ENCODE results near the gene ALG12.
"Not testable (repeated sequence)": the region's sequence is repeated elsewhere in the genome, so short reads cannot be mapped to it uniquely, and the experiment has no call there.

ALG12 gene

DNA sequence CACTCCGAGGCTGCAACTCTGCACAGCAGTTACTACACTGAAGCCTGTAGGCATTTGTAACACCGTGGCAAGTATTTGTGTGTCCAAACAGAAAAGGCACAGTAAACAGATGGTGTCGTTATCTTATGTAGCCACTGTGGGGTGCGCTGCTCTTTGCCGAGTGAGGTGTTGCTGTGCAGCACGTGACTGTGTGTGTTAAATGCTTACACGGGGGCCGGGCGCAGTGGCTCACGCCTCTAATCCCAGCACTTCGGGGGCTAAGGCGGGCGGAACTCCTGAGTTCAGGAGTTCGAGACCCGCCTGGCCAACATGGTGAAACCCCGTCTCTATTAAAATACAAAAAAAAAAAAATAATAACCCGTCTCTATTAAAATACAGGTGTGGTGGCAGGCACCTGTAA lies 53.1 kb downstream of the ALG12 start:
- no peak for DNase-seq

DNA sequence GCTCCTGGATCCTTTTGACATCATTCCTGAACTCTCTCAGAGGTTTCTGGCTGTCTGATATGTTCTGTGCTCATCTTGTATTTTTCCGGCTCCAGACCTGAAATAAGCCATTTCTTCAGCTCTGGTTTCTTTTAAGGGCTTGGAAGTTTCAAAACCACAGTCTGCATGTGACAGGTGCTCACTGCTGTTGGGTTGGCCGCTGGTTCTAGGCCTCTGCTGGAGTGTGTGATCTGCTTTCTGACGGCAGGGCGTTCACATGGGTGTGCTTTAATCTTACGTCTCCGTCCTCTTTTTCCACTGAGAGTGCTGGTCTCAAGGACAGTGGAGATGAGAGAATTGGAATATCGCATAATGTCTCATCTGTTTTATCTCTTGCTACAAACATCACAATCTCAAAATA lies 54.3 kb downstream of the ALG12 start:
- DNase-seq = no peak

DNA sequence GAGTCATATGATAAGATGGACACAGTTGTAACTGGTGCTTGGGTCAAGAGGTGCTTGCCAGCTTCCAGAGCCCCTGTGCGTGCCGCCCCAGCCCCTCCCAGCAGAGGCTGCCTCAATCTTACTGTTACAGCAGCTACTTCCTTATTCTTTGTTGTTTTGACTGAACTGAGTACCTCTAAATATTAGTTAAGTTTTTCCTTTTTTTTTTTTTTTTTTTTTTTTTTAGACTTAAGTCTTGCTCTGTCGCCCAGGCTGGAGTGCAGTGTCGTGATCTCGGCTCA lies 55.8 kb downstream of the ALG12 start:
- DNase-seq = no peak

DNA sequence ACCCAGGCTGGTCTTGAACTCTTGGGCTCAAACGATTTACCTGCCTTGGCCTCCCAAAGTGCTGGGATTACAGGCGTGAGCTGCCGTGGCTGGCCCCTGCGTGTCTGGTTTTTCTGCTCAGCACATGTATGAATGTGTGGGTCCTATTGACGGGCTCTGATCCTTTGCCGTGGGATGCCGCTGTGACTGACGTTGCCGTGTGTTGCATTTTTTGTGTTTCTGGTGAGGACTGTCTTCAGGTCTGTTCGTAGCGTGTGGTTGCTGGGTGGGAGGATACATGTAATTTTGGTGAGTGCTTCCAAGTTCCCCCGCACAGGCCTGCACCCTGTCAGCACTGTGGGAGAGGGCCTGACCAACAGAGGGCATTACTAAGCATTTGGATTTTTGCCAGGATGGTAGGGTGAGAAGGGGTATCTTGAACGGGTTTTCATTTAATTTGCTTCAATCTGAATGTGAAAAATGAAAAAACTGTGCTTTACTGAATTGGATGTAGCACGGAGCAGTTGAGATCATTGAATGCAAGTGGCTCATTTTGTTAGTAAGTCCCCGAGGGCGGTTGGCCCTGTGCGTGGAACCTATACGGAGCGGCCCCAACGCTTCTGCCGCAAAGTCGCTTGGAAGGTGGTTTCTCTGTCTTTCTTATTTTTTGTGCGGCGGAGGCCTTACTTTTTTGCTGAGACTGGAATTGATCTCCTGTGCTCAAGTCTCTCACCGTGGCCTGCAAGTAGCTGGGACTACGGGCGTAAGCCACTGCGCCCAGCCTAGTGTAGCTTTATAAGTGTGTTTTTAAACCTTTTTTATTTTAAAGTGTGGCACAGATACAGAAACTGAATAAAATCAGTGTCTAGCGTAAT lies 56.4 kb downstream of the ALG12 start:
- DNase-seq = no peak

DNA sequence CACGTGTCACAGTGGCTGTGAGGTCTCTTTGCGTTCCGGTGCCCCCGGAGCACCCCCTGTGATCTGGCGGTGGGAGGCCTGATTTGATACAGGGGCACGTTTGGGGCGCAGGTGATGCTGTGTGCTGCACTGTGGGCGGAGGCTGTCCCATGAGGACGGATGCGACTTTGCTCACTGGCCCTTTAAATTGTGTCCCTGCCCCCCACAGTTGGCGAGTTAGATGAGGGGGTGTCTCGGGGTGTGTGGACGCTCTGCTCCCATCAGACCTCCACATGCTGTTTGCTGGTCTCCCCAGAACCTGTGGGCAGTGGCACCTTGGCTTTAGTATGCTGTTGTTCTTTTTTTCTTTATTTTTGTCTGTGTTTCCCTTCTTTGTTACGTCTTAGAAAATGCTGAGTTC lies 59.4 kb downstream of the ALG12 start:
- DNase-seq = no peak

DNA sequence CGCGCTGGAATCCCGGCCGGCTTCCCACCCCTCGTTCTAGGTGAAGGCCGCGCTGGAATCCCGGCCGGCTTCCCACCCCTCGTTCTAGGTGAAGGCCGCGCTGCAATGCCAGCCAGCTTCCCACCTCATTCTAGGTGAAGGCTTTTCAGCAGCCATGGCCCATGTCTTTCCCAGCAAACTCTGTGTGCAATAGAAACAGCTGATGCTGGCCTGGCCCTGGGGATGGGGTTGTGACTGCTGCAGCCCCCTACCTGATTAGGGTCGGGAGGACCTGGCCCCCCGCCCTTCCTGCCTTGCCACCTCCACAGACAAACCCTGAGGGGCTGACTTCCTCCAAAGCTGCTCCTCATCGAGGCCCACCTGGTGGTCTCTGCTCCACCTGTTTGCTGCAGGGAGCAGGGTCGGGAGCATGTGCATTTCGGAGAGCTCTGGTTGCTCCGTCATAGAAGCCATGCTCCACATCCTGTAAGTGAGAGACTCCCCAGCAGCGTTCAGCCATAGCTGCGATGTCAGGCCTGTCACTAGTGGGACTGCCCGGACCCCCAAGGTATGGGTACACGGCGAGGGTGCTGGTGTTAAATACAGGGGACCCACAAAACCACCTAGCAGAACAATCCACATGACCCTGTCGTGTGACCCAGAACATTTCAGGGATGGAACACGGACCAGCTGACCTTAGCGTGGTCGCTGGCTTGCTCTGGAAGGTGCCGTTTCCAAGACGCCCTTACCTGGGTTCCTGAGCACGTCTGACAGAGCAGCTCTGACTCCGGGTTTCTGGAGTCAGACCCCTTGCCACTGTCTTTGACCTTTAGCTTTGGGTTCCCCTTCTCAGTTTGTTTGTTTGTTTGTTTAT lies 61.2 kb downstream of the ALG12 start:
- DNase-seq = no peak

DNA sequence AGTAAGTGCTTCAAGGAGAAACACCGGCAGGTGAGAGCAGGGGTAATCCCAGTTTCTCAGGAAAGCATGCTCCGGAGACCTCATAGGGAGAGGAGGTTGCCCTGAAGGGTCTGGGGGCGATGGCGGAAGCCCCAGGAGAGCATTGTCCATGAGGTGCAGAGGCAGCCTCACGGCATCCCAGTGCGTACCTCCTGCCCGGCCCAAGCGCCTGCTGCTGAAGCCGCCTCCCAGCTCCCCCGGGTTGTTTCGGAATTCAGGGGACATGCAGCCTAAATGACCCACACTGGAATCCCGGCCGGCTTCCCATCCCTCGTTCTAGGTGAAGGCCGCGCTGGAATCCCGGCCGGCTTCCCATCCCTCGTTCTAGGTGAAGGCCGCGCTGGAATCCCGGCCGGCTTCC lies 61.9 kb downstream of the ALG12 start:
- no peak for DNase-seq

DNA sequence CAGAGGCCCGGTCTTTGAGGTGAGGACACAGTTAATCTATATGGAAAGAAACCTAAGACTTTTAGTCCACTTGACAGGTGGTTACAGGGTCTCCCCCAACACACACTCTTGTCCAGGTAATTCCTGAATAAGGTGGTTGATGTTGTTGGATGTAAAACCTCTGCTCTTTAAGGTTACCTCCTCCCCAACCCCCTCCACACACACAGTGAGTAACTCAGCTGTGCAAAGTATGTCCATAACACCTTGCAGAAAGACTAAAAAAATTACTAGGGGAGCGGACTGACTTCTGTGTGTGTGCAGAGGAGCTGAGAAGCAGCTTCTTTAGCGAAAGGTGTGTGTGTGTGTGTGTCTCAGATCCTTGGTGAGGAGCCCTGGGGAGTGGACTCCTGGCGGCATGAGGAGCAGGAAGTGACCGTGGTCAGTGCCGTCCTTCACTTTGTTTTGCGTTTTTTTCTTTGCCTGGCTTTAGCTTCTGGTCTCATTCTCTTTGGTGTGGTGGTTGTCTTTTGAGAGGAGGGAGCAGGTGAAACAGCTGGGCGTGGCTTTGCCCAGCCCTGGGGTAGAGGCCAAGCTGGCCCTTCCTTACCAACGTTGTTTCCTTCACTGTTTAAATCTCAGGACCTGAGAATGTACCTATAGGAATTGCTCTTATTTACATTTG lies 62.9 kb downstream of the ALG12 start:
- DNase-seq = peak; percentile 18

DNA sequence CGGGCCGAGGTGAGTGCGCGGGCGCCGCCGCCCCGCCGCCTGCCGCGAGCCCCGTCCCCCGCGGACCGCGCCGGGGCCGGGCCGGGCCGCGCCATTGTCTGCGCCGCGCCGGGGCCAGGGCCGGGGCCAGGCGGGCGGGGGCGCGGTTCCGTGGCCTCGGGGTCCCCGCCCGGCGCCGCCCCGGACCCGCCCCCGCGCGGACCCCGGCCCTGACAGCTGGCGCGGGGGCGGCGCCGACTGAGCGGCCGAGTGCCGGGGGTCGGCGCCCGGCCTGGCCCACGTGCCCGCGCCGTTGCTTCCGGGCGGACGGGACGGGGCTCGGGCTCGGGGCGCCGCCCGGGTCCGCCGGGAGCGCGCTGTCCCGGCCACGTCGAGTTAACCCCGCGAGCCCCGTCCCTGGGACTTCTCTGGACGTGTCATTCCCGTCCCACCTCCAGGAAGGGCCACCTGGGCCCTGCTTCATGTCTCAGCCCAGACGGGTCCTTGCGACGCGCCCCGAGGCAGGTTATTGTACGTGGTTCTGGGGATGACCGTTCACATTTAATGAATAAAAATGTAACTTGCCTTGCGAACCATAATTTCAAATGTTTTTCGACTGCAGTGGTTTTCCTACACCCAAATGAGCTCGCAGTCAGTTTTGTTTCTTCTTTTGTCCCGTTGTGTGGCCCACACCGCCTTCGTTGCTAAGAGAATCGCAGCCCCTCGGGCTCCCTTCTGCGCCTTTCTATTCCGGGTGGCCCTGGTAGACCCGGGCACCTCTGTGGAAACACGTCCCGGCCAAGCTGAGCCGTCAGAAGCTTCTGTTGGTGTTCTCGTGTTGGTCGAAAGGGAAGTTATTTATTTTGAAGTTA lies 64.0 kb downstream of the ALG12 start:
- DNase-seq = no peak

DNA sequence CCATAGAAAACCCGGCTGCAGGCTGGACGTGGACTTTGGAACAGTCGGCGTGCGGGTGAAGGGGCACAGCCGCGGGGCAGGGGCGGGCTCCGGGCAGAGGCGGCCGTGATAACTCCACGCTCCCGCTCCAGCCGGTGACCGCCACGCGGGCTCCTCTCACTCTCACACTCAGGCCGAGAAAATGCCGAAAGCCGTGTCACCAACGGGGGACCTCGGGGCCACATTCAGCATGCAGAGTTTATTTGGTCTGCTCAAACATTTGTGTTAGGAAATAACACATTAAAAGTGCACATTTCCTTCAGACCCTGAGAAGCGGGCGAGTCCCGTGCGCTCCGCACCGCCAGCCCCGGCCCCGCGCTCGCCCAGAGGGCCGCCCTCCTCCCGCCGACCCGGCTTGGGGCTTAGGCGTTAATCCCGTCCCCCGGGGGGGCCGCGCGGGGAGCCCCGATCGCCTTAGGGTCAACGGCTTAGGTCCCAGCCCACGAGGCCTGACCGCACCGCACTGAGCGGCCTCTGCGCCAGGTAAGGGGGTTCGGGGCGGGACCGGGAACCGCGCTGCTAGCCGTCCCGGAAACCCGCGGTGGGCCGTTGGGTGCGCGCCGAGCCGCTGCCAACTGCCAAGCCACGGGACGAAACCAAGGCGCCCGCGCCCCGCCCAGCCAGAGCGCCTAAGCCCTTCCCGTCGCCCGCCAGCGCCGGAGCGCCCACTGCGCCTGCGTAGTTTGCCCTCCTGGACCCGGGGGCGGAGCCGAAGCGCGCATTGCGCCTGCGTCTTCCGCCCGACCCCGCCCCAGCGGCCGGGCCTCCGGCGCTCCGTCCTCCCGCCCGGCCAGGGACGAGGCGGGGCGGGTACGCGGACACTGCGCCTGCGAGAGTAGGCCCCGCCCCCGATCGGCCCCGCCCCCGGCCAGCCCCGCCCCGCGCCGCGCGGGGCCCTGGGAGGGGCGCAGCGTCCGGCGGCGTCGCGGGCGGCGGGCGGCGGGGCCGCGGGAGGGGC lies 65.0 kb downstream of the ALG12 start, which contains the start of gene ZBED4:
ZBED4 (plus strand) TSS at position 947 of the 997 bp plus-strand sequence. CDS start 29,819 bp downstream, outside the sequence.
- peak; percentile 96 for DNase-seq

DNA sequence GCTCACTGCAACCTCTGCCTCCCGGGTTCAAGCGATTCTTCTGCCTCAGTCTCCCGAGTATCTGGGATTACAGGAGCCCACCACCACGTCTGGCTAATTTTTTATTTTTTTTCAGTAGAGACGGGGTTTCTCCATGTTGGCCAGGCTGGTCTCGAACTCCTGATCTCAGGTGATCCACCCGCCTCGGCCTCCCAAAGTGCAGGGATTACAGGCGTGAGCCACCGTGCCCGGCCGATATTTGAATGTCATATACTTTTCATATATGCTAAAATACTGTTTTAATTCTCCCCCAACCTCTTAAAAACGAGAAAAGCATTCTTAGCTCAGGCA lies 65.7 kb downstream of the ALG12 start:
- not testable (repeated sequence) for DNase-seq

DNA sequence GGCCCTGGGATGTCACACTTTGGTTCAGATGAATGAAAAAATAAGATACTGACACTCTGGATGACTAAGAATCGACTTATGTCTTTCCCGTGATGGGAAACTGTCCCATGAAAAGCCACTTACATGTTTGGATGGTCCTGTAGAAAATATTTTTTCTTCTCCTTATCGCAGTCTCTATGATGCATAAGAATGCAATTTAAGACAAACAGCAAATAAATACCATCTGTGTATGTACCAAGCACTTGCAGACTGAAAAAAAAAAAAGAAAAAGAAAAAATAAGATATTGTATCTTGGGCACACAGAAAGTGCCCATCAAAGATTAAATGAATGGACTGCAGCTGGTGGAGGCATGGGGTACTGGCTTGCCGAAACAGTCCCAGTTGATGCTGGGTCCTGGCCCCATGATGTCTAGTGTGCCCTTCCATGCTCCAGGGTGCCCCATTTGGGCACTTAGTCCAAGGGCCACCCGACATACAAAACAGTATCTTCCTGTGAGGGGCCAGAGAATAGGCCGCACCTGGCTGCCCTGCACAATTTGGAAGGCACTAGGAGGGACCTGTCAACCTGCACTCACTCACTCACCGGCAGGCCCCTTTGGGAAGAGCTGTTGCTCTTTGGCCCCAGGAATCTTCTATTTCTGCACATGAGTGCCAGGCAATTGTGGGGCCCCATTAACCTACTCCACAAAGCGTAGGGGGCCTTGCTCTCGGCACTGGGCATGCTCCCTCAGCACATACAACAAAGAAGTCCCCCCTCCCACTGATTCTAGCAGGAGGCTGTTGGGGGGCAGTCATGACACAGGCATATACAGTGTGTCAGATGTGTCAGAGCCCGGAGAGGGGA lies 67.1 kb downstream of the ALG12 start:
- no peak for DNase-seq
